Endothelial cell of umbilical vein (primary cell): ENCODE data around the gene FBXL17. TPM values are rescaled to one million over a fixed set of nuclear protein-coding genes. Genes with fewer than 3 reads are reported as not detected.

Experiments used
- BruUV-seq: library from RNA; stranded (reverse); fragments of 400-500 nt; replicated peaks from 2 replicates; lab custom pipeline; 2021; lab: Mats Ljungman, UMichigan
- CTCF ChIA-PET: fragments of 300-600, 350-600 bp; sonication (Branson Sonifier 250); formaldehyde crosslinking; loops from one replicate; lab custom pipeline; 2021; ENCODE audit warnings: antibody characterized with exemption, inconsistent platforms; lab: Charles Lee
- POLR2A ChIA-PET: fragments of 300-600, 350-600 bp; sonication (Branson Sonifier 250); formaldehyde crosslinking; loops from one replicate; lab custom pipeline; 2021; ENCODE audit warnings: antibody characterized with exemption, inconsistent platforms; lab: Charles Lee
- DNase-seq: peaks from one replicate; pipeline ENCODE4 v3.0.0-alpha.2; 2011; ENCODE audit warnings: low read depth, low spot score
- FAIRE-seq: peaks from 2 replicates; lab custom pipeline; 2011; peaks lifted over from hg19 to GRCh38; lab: Jason Lieb, UNC
- H2AFZ ChIP-seq: 2 replicates; pipeline ENCODE4 v1.6.0; 2012; ENCODE audit warnings: low read depth, low read length, control low read depth, inconsistent platforms
- H3K27ac ChIP-seq: 2 replicates; pipeline ENCODE4 v1.5.1; 2011; ENCODE audit warnings: low read depth, mild to moderate bottlenecking, control low read depth, low read length, moderate library complexity; ENCODE audit not compliant: insufficient read depth
- H3K27me3 ChIP-seq, 2 experiments: 2 replicates each; pipeline versions ENCODE4 v1.6.0 to v1.6.1; 2011; ENCODE audit warnings: low read length in 2 of 2, mixed read lengths in 1 of 2; ENCODE audit not compliant: control insufficient read depth in 2 of 2, insufficient read depth in 2 of 2
- H3K36me3 ChIP-seq, 2 experiments: 2 replicates in 1 of 2; 3 replicates in 1 of 2; pipeline ENCODE4 v1.5.1; 2011; ENCODE audit warnings: low read length in 2 of 2, mild to moderate bottlenecking in 1 of 2, moderate library complexity in 1 of 2; ENCODE audit not compliant: control insufficient read depth in 2 of 2, insufficient read depth in 2 of 2; ENCODE audit errors: extremely low read depth in 1 of 2
- H3K4me1 ChIP-seq: 3 replicates; pipeline ENCODE4 v1.5.1; 2011; ENCODE audit warnings: mild to moderate bottlenecking, low read length; ENCODE audit not compliant: control insufficient read depth, insufficient read depth; ENCODE audit errors: extremely low read depth
- H3K4me2 ChIP-seq: 2 replicates; pipeline ENCODE4 v1.6.1; 2011; ENCODE audit warnings: low read length, control low read depth, mixed read lengths; ENCODE audit not compliant: insufficient read depth
- H3K4me3 ChIP-seq, 3 experiments: fragments of 200-600 bp in 1 of 3; sonication (generic), shearing (Covaris generic) in 1 of 3; replicated peaks in 1 of 3; 2 replicates each; pipeline ENCODE4 v1.5.1; 2011 to 2016; ENCODE audit warnings: control low read depth in 3 of 3, low read length in 3 of 3, mild to moderate bottlenecking in 2 of 3, inconsistent platforms in 1 of 3, low read depth in 1 of 3, moderate library complexity in 1 of 3; ENCODE audit not compliant: insufficient read depth in 1 of 3
- H3K79me2 ChIP-seq: 2 replicates; pipeline ENCODE4 v1.6.0; 2012; ENCODE audit warnings: low read length, inconsistent platforms; ENCODE audit not compliant: control insufficient read depth, insufficient read depth
- H3K9ac ChIP-seq: replicated peaks from 2 replicates; pipeline ENCODE3; 2011; ENCODE audit warnings: low read length, control low read depth; ENCODE audit not compliant: insufficient read depth; ENCODE audit errors: extremely low read depth
- H3K9me1 ChIP-seq: replicated peaks from 3 replicates; pipeline ENCODE4 v1.6.0; 2011; ENCODE audit warnings: mild to moderate bottlenecking, low read length; ENCODE audit not compliant: control insufficient read depth, insufficient read depth; ENCODE audit errors: extremely low read depth
- H3K9me3 ChIP-seq: replicated peaks from 2 replicates; pipeline ENCODE4 v1.5.1; 2012; ENCODE audit warnings: low read length, inconsistent platforms; ENCODE audit not compliant: control insufficient read depth, insufficient read depth
- H4K20me1 ChIP-seq: replicated peaks from 2 replicates; pipeline ENCODE3; 2011; ENCODE audit warnings: mild to moderate bottlenecking, low read length; ENCODE audit not compliant: control insufficient read depth, insufficient read depth; ENCODE audit errors: extremely low read depth
- CTCF ChIP-seq, 2 donors: IDR thresholded peaks; 1 replicate in 1 of 2; 2 replicates in 1 of 2; pipeline ENCODE4 v1.5.1; 2011; ENCODE audit warnings: low read length in 2 of 2, mild to moderate bottlenecking in 2 of 2, moderate library complexity in 2 of 2, control low read depth in 1 of 2, inconsistent platforms in 1 of 2, low read depth in 1 of 2; ENCODE audit not compliant: insufficient read depth in 1 of 2; ENCODE audit errors: extremely low read depth in 1 of 2
- EZH2 ChIP-seq: IDR thresholded peaks from 2 replicates; pipeline ENCODE4 v1.6.1; 2012; ENCODE audit warnings: borderline replicate concordance, low read depth, mild to moderate bottlenecking, moderate library complexity, low read length, inconsistent platforms; ENCODE audit not compliant: severe bottlenecking
- FOS ChIP-seq: IDR thresholded peaks from 2 replicates; pipeline ENCODE4 v1.6.1; 2011; ENCODE audit warnings: mild to moderate bottlenecking, low read length, moderate library complexity, borderline replicate concordance; ENCODE audit not compliant: insufficient read depth
- GATA2 ChIP-seq: IDR thresholded peaks from 2 replicates; pipeline ENCODE4 v1.7.0; 2011; ENCODE audit warnings: low read depth, mild to moderate bottlenecking, moderate library complexity, mixed read lengths, low read length; ENCODE audit not compliant: insufficient read length, insufficient read depth
- MAX ChIP-seq: IDR thresholded peaks from 2 replicates; pipeline ENCODE4 v1.6.1; 2011; ENCODE audit not compliant: insufficient read depth, insufficient read length
- MYC ChIP-seq: IDR thresholded peaks from one replicate; pipeline ENCODE4 v1.6.1; 2011; ENCODE audit warnings: mild to moderate bottlenecking, low read depth, low read length
- POLR2A ChIP-seq: IDR thresholded peaks from 2 replicates; pipeline ENCODE4 v1.6.1; 2012; ENCODE audit warnings: low read depth, mild to moderate bottlenecking, control low read depth, low read length
- POLR2AphosphoS5 ChIP-seq: IDR thresholded peaks from 2 replicates; pipeline ENCODE4 v1.6.1; 2012; ENCODE audit warnings: low read depth, mild to moderate bottlenecking, control low read depth, low read length, moderate library complexity; ENCODE audit not compliant: insufficient read depth
- dilution Hi-C: fragments of 300-500 bp; cut with MboI; formaldehyde crosslinking; loops from one replicate; pipeline ENCODE4 v1.15.0; 2019; ENCODE audit warnings: low sequenced_read_pairs; ENCODE audit not compliant: extremely low pct_ligation_motif_present
- intact Hi-C: fragments of 100-400 bp; cut with micrococcal nuclease; formaldehyde crosslinking; loops from one replicate; pipeline ENCODE4 v1.10.0; 2022
- polyA plus RNA-seq, 4 experiments: library from polyadenylated mRNA; depleted of rRNA in 3 of 4; stranded (reverse) in 3 of 4; unstranded in 1 of 4; fragments of >200 nt; gene quantifications; 2 replicates each; pipeline versions ENCODE4 v1.2.1 to v1.2.3, GENCODE V29; 2011 to 2012; ENCODE audit warnings: missing spikeins in 1 of 4
- total RNA-seq: library from RNA; stranded (reverse); gene quantifications from 2 replicates; pipeline ENCODE4 v1.2.3, GENCODE V29; 2021

FBXL17 gene
- total and polyA plus RNA-seq, 2 donors (not counting 3 experiments of a cell fraction or from before 2014, with no cell fraction given) = 2.7 to 8.8 TPM

- no peaks in the 10 kb centered on the region for H3K79me2 ChIP-seq
- ChIA-PET CTCF (no interaction called here), POLR2A (no interaction called here)
- no peak overlapping the region for H3K4me2 ChIP-seq
- no peak overlapping the region for H3K27ac ChIP-seq
- H3K36me3 ChIP-seq = no peaks in the 10 kb centered on the region
- no TSS peak for BruUV-seq
- H3K9ac ChIP-seq = no peak overlapping the region
- no peaks in the 10 kb centered on the region for H3K9me3 ChIP-seq
- no peaks in the 10 kb centered on the region for H3K9me1 ChIP-seq
- dilution Hi-C loops = no loop called here
- TF ChIP-seq GATA2 (no peak), MAX (no peak), MYC (no peak), POLR2AphosphoS5 (no peak), EZH2 (no peak), FOS (no peak), POLR2A (no peak), CTCF (IDR thresholded peaks at IDR 0.05; ENCODE audit: extremely low read depth in 1 of 2, insufficient read depth in 1 of 2, low read depth in 1 of 2, low read length in 2 of 2) (no peak)
- no peak for DNase-seq
- H3K4me3 ChIP-seq = no peak overlapping the region
- H3K4me1 ChIP-seq = no peaks in the 10 kb centered on the region
- intact Hi-C loops = no loop called here
- FAIRE-seq = no peak
- no peaks in the 10 kb centered on the region for H3K27me3 ChIP-seq
- no peak overlapping the region for H2AFZ ChIP-seq
- H4K20me1 ChIP-seq = no peaks in the 10 kb centered on the region
Observed at GRCh38 chr5:107824821-107825220, 557.1 kb downstream of the FBXL17 start.
